GM04504 (cell line): Measurements from ENCODE around the gene PAXX.
"Not testable (repeated sequence)": the region's sequence is repeated elsewhere in the genome, so short reads cannot be mapped to it uniquely, and the experiment has no call there.

Source experiments
- DNase-seq: peaks from one replicate; pipeline ENCODE4 v3.0.0-alpha.2; 2012; ENCODE audit warnings: low read depth

PAXX gene

GRCh38 chr9:136983167-136983566 is 9.1 kb upstream of the PAXX start:
- no peak for DNase-seq

- no peak for DNase-seq
Observed at GRCh38 chr9:136983656-136984314, 8.4 kb upstream of the PAXX start.

GRCh38 chr9:136984464-136985026 is 7.7 kb upstream of the PAXX start:
- no peak for DNase-seq

GRCh38 chr9:136985027-136985602 is 7.1 kb upstream of the PAXX start:
- no peak for DNase-seq

GRCh38 chr9:136985853-136986252 is 6.4 kb upstream of the PAXX start:
- DNase-seq = no peak

- no peak for DNase-seq
Observed at GRCh38 chr9:136988872-136989271, 3.4 kb upstream of the PAXX start.

GRCh38 chr9:136990242-136990911 is 1.8 kb upstream of the PAXX start:
- no peak for DNase-seq

- no peak for DNase-seq
Observed at GRCh38 chr9:136992819-136993369, 672 bp downstream of the PAXX start.

- no peak for DNase-seq
Observed at GRCh38 chr9:136994180-136994887, 2.1 kb downstream of the PAXX start.

GRCh38 chr9:136994888-136995230 is 2.6 kb downstream of the PAXX start:
- DNase-seq = no peak

GRCh38 chr9:136995362-136995761 is 3.1 kb downstream of the PAXX start:
- no peak for DNase-seq

- no peak for DNase-seq
Observed at GRCh38 chr9:136995772-136996311, 3.6 kb downstream of the PAXX start.

- DNase-seq = no peak
Observed at GRCh38 chr9:136996361-136997292, 4.4 kb downstream of the PAXX start, which contains the start of gene CLIC3. Gene CLIC3, minus strand, starts transcription at chr9:136996568. Its CDS starts 25 bp downstream, at chr9:136996543.

- DNase-seq = no peak
Observed at GRCh38 chr9:136997371-136997770, 5.1 kb downstream of the PAXX start.

- no peak for DNase-seq
Observed at GRCh38 chr9:136997830-136998234, 5.6 kb downstream of the PAXX start.

- no peak for DNase-seq
Observed at GRCh38 chr9:137000177-137000930, 8.1 kb downstream of the PAXX start.

- no peak for DNase-seq
Observed at GRCh38 chr9:137001857-137002645, 9.8 kb downstream of the PAXX start.

- DNase-seq = no peak
Observed at GRCh38 chr9:137002646-137003041, 10.4 kb downstream of the PAXX start.

- DNase-seq = not testable (repeated sequence)
Observed at GRCh38 chr9:137004285-137004684, 12.1 kb downstream of the PAXX start.
